HEK293 (cell line): Measurements from ENCODE around the gene SMC1B.

ENCODE experiments used
- CTCF ChIA-PET: fragments of 350-600 bp; formaldehyde crosslinking; extraction: SDS; loops from one replicate; lab custom pipeline; 2021; ENCODE audit warnings: antibody characterized with exemption; lab: Yijun Ruan, JAX
- POLR2A ChIA-PET: fragments of 300-600 bp; formaldehyde crosslinking; extraction: SDS; loops from one replicate; lab custom pipeline; 2020; ENCODE audit warnings: antibody characterized with exemption, inconsistent platforms; lab: Yijun Ruan, JAX
- H3K27ac ChIP-seq: fragments of 200-500 bp; sonication (Bioruptor generic); 2 replicates; pipeline ENCODE4 v1.5.1; 2014; ENCODE audit warnings: low read depth, low read length, control low read depth, inconsistent platforms; ENCODE audit errors: extremely low read depth
- H3K36me3 ChIP-seq, 2 experiments: fragments of 200-500 bp in 1 of 2; sonication (Bioruptor generic) in 1 of 2; 1 replicate in 1 of 2; 2 replicates in 1 of 2; pipeline ENCODE4 v1.5.1; 2014 to 2017; ENCODE audit warnings: inconsistent platforms in 2 of 2, low read length in 2 of 2; ENCODE audit not compliant: control insufficient read depth in 2 of 2, insufficient read depth in 1 of 2
- H3K4me1 ChIP-seq: fragments of 200-500 bp; sonication (Bioruptor generic); 2 replicates; pipeline ENCODE4 v1.5.1; 2014; ENCODE audit warnings: mild to moderate bottlenecking, low read length, inconsistent platforms; ENCODE audit not compliant: control insufficient read depth, insufficient read depth
- H3K4me3 ChIP-seq: 2 replicates; pipeline ENCODE4 v1.5.1; 2011; ENCODE audit warnings: low read depth, mild to moderate bottlenecking, control low read depth, low read length, moderate library complexity
- H3K9me3 ChIP-seq: fragments of 200-500 bp; sonication (Bioruptor generic); 2 replicates; pipeline ENCODE4 v1.5.1; 2014; ENCODE audit warnings: low read depth, low read length, inconsistent platforms; ENCODE audit not compliant: control insufficient read depth, insufficient read depth
- EGR2 ChIP-seq: fragments of 450-650 bp; formaldehyde crosslinking; IDR thresholded peaks from 2 replicates; pipeline ENCODE4 v1.5.1; 2016; ENCODE audit warnings: low read depth, missing biosample characterization, missing genetic modification characterization
- PATZ1 ChIP-seq: fragments of 450-650 bp; formaldehyde crosslinking; IDR thresholded peaks from 2 replicates; pipeline ENCODE4 v1.5.1; 2016; ENCODE audit warnings: missing biosample characterization, missing genetic modification characterization
- PRDM1 ChIP-seq: fragments of 450-650 bp; formaldehyde crosslinking; IDR thresholded peaks from 2 replicates; pipeline ENCODE4; 2016; ENCODE audit warnings: missing biosample characterization, missing genetic modification characterization
- SALL2 ChIP-seq: fragments of 450-650 bp; formaldehyde crosslinking; IDR thresholded peaks from 2 replicates; pipeline ENCODE4 v1.5.0; 2017; ENCODE audit warnings: missing biosample characterization, mild to moderate bottlenecking, missing genetic modification characterization, borderline replicate concordance
- TRIM28 ChIP-seq: IDR thresholded peaks from 2 replicates; pipeline ENCODE4 v1.6.1; 2011; ENCODE audit warnings: low read length, control low read depth, borderline replicate concordance
- YY2 ChIP-seq: fragments of 450-650 bp; formaldehyde crosslinking; IDR thresholded peaks from 2 replicates; pipeline ENCODE4 v1.5.1; 2016; ENCODE audit warnings: missing biosample characterization, missing genetic modification characterization
- ZBTB1 ChIP-seq: fragments of 450-650 bp; formaldehyde crosslinking; IDR thresholded peaks from 2 replicates; pipeline ENCODE4 v1.5.1; 2016; ENCODE audit warnings: missing biosample characterization, missing genetic modification characterization
- ZBTB17 ChIP-seq: fragments of 450-650 bp; formaldehyde crosslinking; IDR thresholded peaks from 2 replicates; pipeline ENCODE4 v1.5.1; 2016; ENCODE audit warnings: missing biosample characterization, missing genetic modification characterization
- ZEB2 ChIP-seq: fragments of 450-650 bp; formaldehyde crosslinking; IDR thresholded peaks from 2 replicates; pipeline ENCODE4 v1.5.1; 2016; ENCODE audit warnings: missing biosample characterization, missing genetic modification characterization
- ZFHX2 ChIP-seq: fragments of 450-650 bp; formaldehyde crosslinking; conservative IDR thresholded peaks from 2 replicates; pipeline ENCODE4 v1.5.1; 2016; ENCODE audit warnings: missing biosample characterization, missing genetic modification characterization
- ZIC2 ChIP-seq: fragments of 450-650 bp; formaldehyde crosslinking; IDR thresholded peaks from 2 replicates; pipeline ENCODE4 v1.5.1; 2016; ENCODE audit warnings: missing biosample characterization, missing genetic modification characterization
- ZNF112 ChIP-seq: fragments of 450-650 bp; formaldehyde crosslinking; IDR thresholded peaks from 2 replicates; pipeline ENCODE4 v1.5.0; 2017; ENCODE audit warnings: missing biosample characterization, missing genetic modification characterization
- ZNF16 ChIP-seq: fragments of 450-650 bp; formaldehyde crosslinking; IDR thresholded peaks from 2 replicates; pipeline ENCODE4 v1.5.1; 2016; ENCODE audit warnings: low read depth, missing biosample characterization, missing genetic modification characterization
- ZNF174 ChIP-seq: fragments of 450-650 bp; formaldehyde crosslinking; IDR thresholded peaks from 2 replicates; pipeline ENCODE4 v1.5.0; 2017; ENCODE audit warnings: missing biosample characterization, mild to moderate bottlenecking, missing genetic modification characterization
- ZNF239 ChIP-seq: fragments of 450-650 bp; formaldehyde crosslinking; IDR thresholded peaks from 2 replicates; pipeline ENCODE4 v1.5.1; 2016; ENCODE audit warnings: missing biosample characterization, missing genetic modification characterization
- ZNF311 ChIP-seq: fragments of 450-650 bp; formaldehyde crosslinking; IDR thresholded peaks from 2 replicates; pipeline ENCODE4 v1.5.1; 2017; ENCODE audit warnings: missing biosample characterization, missing genetic modification characterization, borderline replicate concordance
- ZNF335 ChIP-seq: fragments of 450-650 bp; formaldehyde crosslinking; conservative IDR thresholded peaks from 2 replicates; pipeline ENCODE4 v1.5.1; 2016; ENCODE audit warnings: missing biosample characterization, missing genetic modification characterization
- ZNF555 ChIP-seq: fragments of 450-650 bp; formaldehyde crosslinking; conservative IDR thresholded peaks from 2 replicates; pipeline ENCODE4 v1.5.1; 2017; ENCODE audit warnings: missing biosample characterization, mild to moderate bottlenecking, missing genetic modification characterization, inconsistent platforms
- ZNF571 ChIP-seq: fragments of 450-650 bp; formaldehyde crosslinking; IDR thresholded peaks from 2 replicates; pipeline ENCODE4 v1.5.0; 2017; ENCODE audit warnings: missing biosample characterization, missing genetic modification characterization
- ZNF610 ChIP-seq: fragments of 450-650 bp; formaldehyde crosslinking; IDR thresholded peaks from 2 replicates; pipeline ENCODE4 v1.5.1; 2016; ENCODE audit warnings: missing biosample characterization, missing genetic modification characterization, borderline replicate concordance
- ZNF670 ChIP-seq: fragments of 450-650 bp; formaldehyde crosslinking; IDR thresholded peaks from 2 replicates; pipeline ENCODE4 v1.5.1; 2016; ENCODE audit warnings: missing biosample characterization, missing genetic modification characterization, low read depth
- ZNF776 ChIP-seq: fragments of 450-650 bp; formaldehyde crosslinking; IDR thresholded peaks from 2 replicates; pipeline ENCODE4 v1.5.0; 2017; ENCODE audit warnings: missing biosample characterization, missing genetic modification characterization, borderline replicate concordance
- ZNF830 ChIP-seq: fragments of 450-650 bp; IDR thresholded peaks from 2 replicates; pipeline ENCODE4 v1.5.0; 2018; ENCODE audit warnings: missing biosample characterization, missing genetic modification characterization, low read depth, mild to moderate bottlenecking, moderate library complexity

The SMC1B gene

GRCh38 chr22:45430871-45431270, 17.5 kb upstream of the SMC1B start:
- Histone ChIP-seq H3K27ac (no peak overlapping the region), H3K4me1 (no peaks in the 10 kb centered on the region), H3K4me3 (no peak overlapping the region), H3K9me3 (no peaks in the 10 kb centered on the region), H3K36me3 (no peaks in the 10 kb centered on the region)
- POLR2A ChIA-PET = interaction anchor here (0.6 kb wide), 1 partner anchor 48 kb away, joined by 4 read pairs; no protein-coding TSS in a partner anchor
- no peak for TF ChIP-seq PRDM1
- TF ChIP-seq ZNF571 (tag by site-specific recombination) = no peak
- TF ChIP-seq ZBTB1 (tag by site-specific recombination) = no peak
- TF ChIP-seq YY2 (tag by site-specific recombination) = no peak
- TF ChIP-seq ZNF239 (tag by site-specific recombination) = no peak
- TF ChIP-seq TRIM28 = no peak
- TF ChIP-seq ZNF555 (tag by site-specific recombination) = no peak
- CTCF ChIA-PET = interaction anchor here (0.6 kb wide), 1 partner anchor 167 kb away, joined by 4 read pairs; no protein-coding TSS in a partner anchor

- H3K4me3 ChIP-seq = no peak overlapping the region
- H3K27ac ChIP-seq = no peak overlapping the region
- POLR2A ChIA-PET = interaction anchor here (0.6 kb wide), 1 partner anchor 49 kb away, joined by 4 read pairs; no protein-coding TSS in a partner anchor
- no peak for TF ChIP-seq ZNF610 (tag by site-specific recombination)
- TF ChIP-seq ZIC2 = 0 out of 2 replicates have a peak, but pooled peaks have one; percentile 9
- CTCF ChIA-PET = no interaction called here
- H3K9me3 ChIP-seq = no peaks in the 10 kb centered on the region
- no peaks in the 10 kb centered on the region for H3K4me1 ChIP-seq
- H3K36me3 ChIP-seq = no peaks in the 10 kb centered on the region
Measured at GRCh38 chr22:45429981-45430775, 16.8 kb upstream of the SMC1B start.

- H3K36me3 ChIP-seq = no peaks in the 10 kb centered on the region
- ChIA-PET POLR2A (no interaction called here), CTCF (no interaction called here)
- no peak overlapping the region for H3K4me3 ChIP-seq
- TF ChIP-seq ZFHX2 (tag by site-specific recombination) = peak; percentile 66
- TF ChIP-seq ZEB2 (tag by site-specific recombination) = no peak
- TF ChIP-seq EGR2 (tag by site-specific recombination) = peak; percentile 62; the same call in 1 of the 2 replicates
- no peak for TF ChIP-seq ZNF16 (tag by site-specific recombination)
- H3K9me3 ChIP-seq = no peaks in the 10 kb centered on the region
- H3K27ac ChIP-seq = no peak overlapping the region
- H3K4me1 ChIP-seq = no peaks in the 10 kb centered on the region
Measured at GRCh38 chr22:45429424-45429823, 16.0 kb upstream of the SMC1B start.

- Histone ChIP-seq H3K4me1 (no peaks in the 10 kb centered on the region), H3K27ac (no peak overlapping the region), H3K4me3 (no peak overlapping the region), H3K9me3 (no peaks in the 10 kb centered on the region), H3K36me3 (no peaks in the 10 kb centered on the region)
- ChIA-PET CTCF (interaction anchor here (0.7 kb wide), 1 partner anchor 523 kb away, joined by 3 read pairs; no protein-coding TSS in a partner anchor), POLR2A (no interaction called here)
- TF ChIP-seq ZNF311 (tag by site-specific recombination) (no peak), ZNF112 (tag by site-specific recombination) (no peak), ZNF335 (tag by site-specific recombination) (no peak), ZBTB17 (tag by site-specific recombination) (no peak), ZNF830 (tag by site-specific recombination) (no peak), ZNF670 (tag by site-specific recombination) (no peak), SALL2 (no peak), PATZ1 (tag by site-specific recombination) (no peak), ZNF174 (tag by site-specific recombination) (no peak), ZNF776 (tag by site-specific recombination) (no peak)
Measured at GRCh38 chr22:45428391-45429385, 15.3 kb upstream of the SMC1B start.
